ENCODE results near the gene PKDCC.

PKDCC gene

DNA sequence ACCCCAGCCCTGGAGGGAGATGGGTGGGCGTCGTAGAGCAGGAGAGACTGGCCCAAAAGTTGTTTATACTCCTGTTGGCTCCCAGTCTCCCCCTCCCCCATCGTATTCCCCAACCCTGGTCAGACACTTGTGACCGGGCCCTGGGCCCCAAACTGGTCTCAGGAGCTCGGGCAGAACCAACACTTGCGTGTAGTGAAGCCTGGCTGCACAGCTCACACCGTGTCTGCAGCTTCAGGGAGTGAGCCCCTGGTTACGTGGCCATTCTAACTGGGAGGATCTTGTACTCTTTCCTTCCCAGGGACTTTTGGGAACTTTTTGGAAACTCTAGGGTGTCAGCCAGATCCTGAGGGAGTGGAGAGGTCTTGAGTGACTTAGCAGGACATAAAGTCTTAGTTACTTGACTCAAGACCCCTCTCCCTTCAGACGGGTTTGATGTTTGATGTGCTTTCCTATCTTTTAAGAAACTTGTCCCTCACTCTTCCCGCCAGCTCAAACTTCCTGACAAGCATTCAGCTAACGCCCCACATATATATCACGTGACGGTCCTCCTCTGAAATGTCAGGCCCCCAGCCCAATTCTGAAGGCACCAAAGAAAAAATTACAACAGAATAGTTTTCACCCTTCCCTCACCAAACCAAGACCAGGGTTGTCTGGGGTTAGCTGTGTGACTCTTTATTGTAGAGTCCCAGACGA lies 2.3 kb downstream of the PKDCC start:
- DNase-seq: no peak

- no peak for DNase-seq
These were observed 3.1 kb downstream of the PKDCC start for GRCh38 chr2:42050703-42051542.

- DNase-seq: no peak
These were observed 3.9 kb downstream of the PKDCC start for GRCh38 chr2:42051543-42052235.

- no peak for DNase-seq
These were observed 5.1 kb downstream of the PKDCC start for GRCh38 chr2:42052702-42053481.

GRCh38 chr2:42053482-42053790 lies 5.6 kb downstream of the PKDCC start:
- no peak for DNase-seq

GRCh38 chr2:42053791-42054701 lies 6.2 kb downstream of the PKDCC start:
- DNase-seq: no peak

- no peak for DNase-seq
These were observed 7.1 kb downstream of the PKDCC start for GRCh38 chr2:42054714-42055430.

GRCh38 chr2:42055573-42056514 lies 8.0 kb downstream of the PKDCC start:
- DNase-seq: no peak

GRCh38 chr2:42057159-42057901 lies 9.5 kb downstream of the PKDCC start:
- DNase-seq: no peak

- DNase-seq: no peak
These were observed 10.2 kb downstream of the PKDCC start for GRCh38 chr2:42057902-42058450.

GRCh38 chr2:42059261-42059898 lies 11.6 kb downstream of the PKDCC start:
- DNase-seq: no peak

GRCh38 chr2:42060028-42060427 lies 12.2 kb downstream of the PKDCC start:
- no peak for DNase-seq

GRCh38 chr2:42060718-42061619 lies 13.1 kb downstream of the PKDCC start:
- DNase-seq: no peak

- DNase-seq: no peak
These were observed 14.0 kb downstream of the PKDCC start for GRCh38 chr2:42061839-42062238.

GRCh38 chr2:42063431-42064171 lies 15.8 kb downstream of the PKDCC start:
- no peak for DNase-seq

DNA sequence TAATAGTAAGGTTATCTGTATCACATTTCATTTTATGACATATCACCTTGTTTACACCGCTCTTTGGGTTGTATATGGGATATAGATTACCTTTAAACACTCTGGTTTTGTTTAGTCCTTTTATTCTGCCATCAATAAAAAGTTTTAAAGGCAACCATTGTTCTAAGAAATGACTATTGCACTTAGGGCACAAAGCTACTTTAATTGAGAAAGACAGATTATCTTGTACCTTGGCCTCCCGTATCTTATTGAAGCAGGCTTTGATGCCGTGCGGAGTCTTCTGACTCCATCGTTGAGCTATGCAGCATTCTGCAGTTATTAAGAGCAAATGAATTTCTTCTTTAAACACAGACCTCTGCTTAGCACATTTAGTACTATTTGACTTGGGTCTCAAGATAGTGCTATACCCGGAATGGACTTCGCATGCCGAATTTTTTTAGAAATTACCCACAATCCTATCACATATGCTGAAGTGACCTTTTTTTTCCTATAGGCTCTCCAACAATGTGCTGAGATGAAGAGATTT lies 16.7 kb downstream of the PKDCC start:
- no peak for DNase-seq
